Endodermal cell (in vitro differentiated cells): Measurements from ENCODE around the gene CEACAM1. TPM values are rescaled to one million over a fixed set of nuclear protein-coding genes. Genes with fewer than 3 reads are reported as not detected.

Source experiments
- DNase-seq: peaks from one replicate; pipeline ENCODE4 v3.0.0-alpha.2; 2017
- H3K27ac ChIP-seq: 2 replicates; pipeline ENCODE4 v1.5.1; 2013; ENCODE audit warnings: mild to moderate bottlenecking, low read depth, low read length, moderate library complexity
- H3K27me3 ChIP-seq: 2 replicates; pipeline ENCODE4 v1.6.1; 2013; ENCODE audit warnings: mild to moderate bottlenecking, low read length, moderate library complexity; ENCODE audit not compliant: insufficient read depth, control insufficient read depth, poor library complexity, severe bottlenecking
- H3K36me3 ChIP-seq: 2 replicates; pipeline ENCODE4 v1.7.0; 2013; ENCODE audit warnings: mild to moderate bottlenecking, low read length, moderate library complexity; ENCODE audit not compliant: control insufficient read depth, insufficient read depth
- H3K4me1 ChIP-seq: one replicate; pipeline ENCODE4 v1.7.0; 2013; ENCODE audit warnings: low read length; ENCODE audit not compliant: control insufficient read depth, insufficient read depth
- H3K4me3 ChIP-seq: 2 replicates; pipeline ENCODE4 v1.5.1; 2013; ENCODE audit warnings: mild to moderate bottlenecking, low read length, moderate library complexity
- H3K9ac ChIP-seq: 2 replicates; pipeline ENCODE4 v1.6.1; 2013; ENCODE audit warnings: mild to moderate bottlenecking, low read length, moderate library complexity; ENCODE audit not compliant: poor library complexity, severe bottlenecking; ENCODE audit errors: extremely low read depth
- H3K9me3 ChIP-seq: 2 replicates; pipeline ENCODE4 v1.6.1; 2013; ENCODE audit warnings: mild to moderate bottlenecking, low read length, moderate library complexity; ENCODE audit not compliant: control insufficient read depth
- H3K27ac Mint-ChIP-seq: 2 replicates; pipeline ENCODE4 v1.8.0; 2020; ENCODE audit warnings: mixed read lengths
- H3K27me3 Mint-ChIP-seq: 2 replicates; pipeline ENCODE4 v1.8.0; 2021; ENCODE audit warnings: mild to moderate bottlenecking, mixed read lengths; ENCODE audit not compliant: insufficient read depth
- H3K36me3 Mint-ChIP-seq: 2 replicates; pipeline ENCODE4 v1.8.0; 2020; ENCODE audit warnings: low read depth, mixed read lengths
- H3K4me1 Mint-ChIP-seq: 2 replicates; pipeline ENCODE4 v1.8.0; 2020; ENCODE audit warnings: mixed read lengths
- H3K4me3 Mint-ChIP-seq: 2 replicates; pipeline ENCODE4 v1.8.0; 2020; ENCODE audit warnings: mild to moderate bottlenecking, moderate library complexity, mixed read lengths
- H3K9me3 Mint-ChIP-seq: 2 replicates; pipeline ENCODE4 v1.8.0; 2020; ENCODE audit warnings: mild to moderate bottlenecking, mixed read lengths
- WGBS, 2 experiments: methylation state at CpG; one replicate each; pipeline versions ENCODE4 v1.1.5 to v1.1.7; 2013; ENCODE audit warnings: missing lambda C conversion rate in 2 of 2, mixed read lengths in 1 of 2; ENCODE audit not compliant: insufficient coverage in 1 of 2, insufficient read length in 1 of 2; 5-methylcytosine and 5-hydroxymethylcytosine counted together
- total RNA-seq, 2 donors: library from RNA; stranded (reverse); fragmentation: NEBNext Ultra II Directional in 1 of 2; extraction: Animal tissue kit (Norgen Biotek cat#: 25700) in 1 of 2; gene quantifications; 2 replicates in 1 of 2; 3 replicates in 1 of 2; pipeline ENCODE4 v1.2.1, GENCODE V29; 2021
- TF ChIP-seq, protein P1 (sequence below): fragments of 200-600 bp; sonication (generic); conservative IDR thresholded peaks from 2 replicates; pipeline ENCODE4 v1.5.0; 2021; ENCODE audit warnings: antibody characterized with exemption, mild to moderate bottlenecking

Gene CEACAM1
- total RNA-seq, 2 donors from 2014 or later: 1.0 to 1.5 TPM

DNA sequence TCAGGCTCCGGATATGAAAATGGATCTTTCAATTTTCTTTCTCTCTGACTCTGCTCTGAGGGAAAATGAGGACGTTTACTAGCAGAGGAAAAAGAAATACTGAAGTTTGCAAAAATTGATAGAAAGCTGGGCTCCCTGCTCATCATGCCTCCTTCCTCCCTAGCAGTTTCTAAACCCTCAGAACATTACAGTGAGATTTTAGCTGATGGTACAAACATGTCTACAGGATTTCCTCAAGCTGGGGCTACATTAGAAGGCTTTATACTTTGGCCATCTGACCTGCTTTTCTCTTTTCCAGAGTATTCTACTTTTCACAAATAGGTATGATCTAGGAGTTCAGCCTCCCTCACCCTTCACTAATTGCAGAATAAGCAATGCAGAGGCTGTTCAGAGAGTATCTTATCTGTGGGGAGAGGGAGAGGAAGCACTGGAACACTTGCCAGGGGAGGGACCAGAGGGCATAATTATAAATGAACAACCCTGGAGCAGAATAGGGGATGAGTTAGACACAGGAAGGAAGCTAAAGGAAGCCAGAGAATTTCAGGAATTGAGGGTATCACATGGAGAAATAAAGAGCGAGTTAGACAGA is 30.0 kb downstream of the CEACAM1 start:
- no peaks in the 10 kb centered on the region for H3K27me3 ChIP-seq
- no peaks in the 10 kb centered on the region for H3K36me3 ChIP-seq
- TF ChIP-seq, protein P1, sequence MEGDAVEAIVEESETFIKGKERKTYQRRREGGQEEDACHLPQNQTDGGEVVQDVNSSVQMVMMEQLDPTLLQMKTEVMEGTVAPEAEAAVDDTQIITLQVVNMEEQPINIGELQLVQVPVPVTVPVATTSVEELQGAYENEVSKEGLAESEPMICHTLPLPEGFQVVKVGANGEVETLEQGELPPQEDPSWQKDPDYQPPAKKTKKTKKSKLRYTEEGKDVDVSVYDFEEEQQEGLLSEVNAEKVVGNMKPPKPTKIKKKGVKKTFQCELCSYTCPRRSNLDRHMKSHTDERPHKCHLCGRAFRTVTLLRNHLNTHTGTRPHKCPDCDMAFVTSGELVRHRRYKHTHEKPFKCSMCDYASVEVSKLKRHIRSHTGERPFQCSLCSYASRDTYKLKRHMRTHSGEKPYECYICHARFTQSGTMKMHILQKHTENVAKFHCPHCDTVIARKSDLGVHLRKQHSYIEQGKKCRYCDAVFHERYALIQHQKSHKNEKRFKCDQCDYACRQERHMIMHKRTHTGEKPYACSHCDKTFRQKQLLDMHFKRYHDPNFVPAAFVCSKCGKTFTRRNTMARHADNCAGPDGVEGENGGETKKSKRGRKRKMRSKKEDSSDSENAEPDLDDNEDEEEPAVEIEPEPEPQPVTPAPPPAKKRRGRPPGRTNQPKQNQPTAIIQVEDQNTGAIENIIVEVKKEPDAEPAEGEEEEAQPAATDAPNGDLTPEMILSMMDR: no peak
- H3K4me3 Mint-ChIP-seq: no peak overlapping the region
- DNase-seq: no peak
- no peaks in the 10 kb centered on the region for H3K36me3 Mint-ChIP-seq
- H3K9me3 Mint-ChIP-seq: no peaks in the 10 kb centered on the region
- H3K4me1 ChIP-seq: peaks cover 12% of the 10 kb centered on the region
- peaks cover 26% of the 10 kb centered on the region for H3K4me1 Mint-ChIP-seq
- H3K27ac Mint-ChIP-seq: no peak overlapping the region
- no peak overlapping the region for H3K9ac ChIP-seq
- H3K4me3 ChIP-seq: no peak overlapping the region
- H3K27me3 Mint-ChIP-seq: no peaks in the 10 kb centered on the region
- WGBS, 2 experiments: 97 to 100% methylated on average over 2 to 3 of the region's 3 CpGs
- H3K27ac ChIP-seq: no peak overlapping the region
- no peaks in the 10 kb centered on the region for H3K9me3 ChIP-seq

DNA sequence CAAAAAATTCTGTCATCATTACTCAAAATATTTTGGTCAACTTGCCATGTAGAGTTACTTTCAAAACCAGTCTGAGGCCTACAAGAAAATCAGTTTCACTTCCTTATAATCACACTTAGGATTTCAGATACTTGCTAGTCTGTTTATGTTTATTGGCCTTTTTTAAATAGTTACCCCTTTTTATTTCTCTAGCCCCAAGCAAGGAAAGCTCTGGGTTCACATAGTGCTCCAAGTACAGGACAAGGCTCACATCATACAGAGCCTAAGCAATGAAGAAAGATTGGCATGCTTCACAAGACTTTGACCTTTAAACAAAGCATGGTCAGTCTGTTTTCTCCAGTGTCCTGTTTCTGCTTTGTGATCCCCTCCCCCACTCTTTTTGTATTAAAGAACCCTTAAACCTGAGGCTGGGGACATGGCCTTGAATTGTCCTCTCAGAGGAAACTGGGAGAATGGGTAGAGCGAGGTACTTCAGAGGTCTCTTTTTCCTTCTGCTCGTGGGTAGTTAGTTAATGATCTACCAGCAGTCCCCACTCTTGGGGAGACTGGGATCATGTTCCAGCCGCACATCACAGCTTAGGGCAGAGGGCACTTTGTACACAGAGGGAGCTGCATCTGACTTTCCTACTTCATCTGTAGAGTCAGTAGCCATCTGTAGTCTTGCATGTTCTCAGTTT is 30.7 kb downstream of the CEACAM1 start:
- no peak overlapping the region for H3K4me3 ChIP-seq
- no peaks in the 10 kb centered on the region for H3K36me3 Mint-ChIP-seq
- no peak overlapping the region for H3K4me3 Mint-ChIP-seq
- no peaks in the 10 kb centered on the region for H3K36me3 ChIP-seq
- H3K4me1 ChIP-seq: peaks cover 12% of the 10 kb centered on the region
- H3K27ac Mint-ChIP-seq: no peak overlapping the region
- H3K27me3 ChIP-seq: no peaks in the 10 kb centered on the region
- no peaks in the 10 kb centered on the region for H3K9me3 Mint-ChIP-seq
- H3K27me3 Mint-ChIP-seq: no peaks in the 10 kb centered on the region
- no peaks in the 10 kb centered on the region for H3K9me3 ChIP-seq
- TF ChIP-seq, protein P1: no peak
- peaks cover 26% of the 10 kb centered on the region for H3K4me1 Mint-ChIP-seq
- H3K9ac ChIP-seq: no peak overlapping the region
- DNase-seq: no peak
- no peak overlapping the region for H3K27ac ChIP-seq
- 86 to 100% methylated on average over 1 to 3 of the region's 3 CpGs for WGBS, 2 experiments

DNA sequence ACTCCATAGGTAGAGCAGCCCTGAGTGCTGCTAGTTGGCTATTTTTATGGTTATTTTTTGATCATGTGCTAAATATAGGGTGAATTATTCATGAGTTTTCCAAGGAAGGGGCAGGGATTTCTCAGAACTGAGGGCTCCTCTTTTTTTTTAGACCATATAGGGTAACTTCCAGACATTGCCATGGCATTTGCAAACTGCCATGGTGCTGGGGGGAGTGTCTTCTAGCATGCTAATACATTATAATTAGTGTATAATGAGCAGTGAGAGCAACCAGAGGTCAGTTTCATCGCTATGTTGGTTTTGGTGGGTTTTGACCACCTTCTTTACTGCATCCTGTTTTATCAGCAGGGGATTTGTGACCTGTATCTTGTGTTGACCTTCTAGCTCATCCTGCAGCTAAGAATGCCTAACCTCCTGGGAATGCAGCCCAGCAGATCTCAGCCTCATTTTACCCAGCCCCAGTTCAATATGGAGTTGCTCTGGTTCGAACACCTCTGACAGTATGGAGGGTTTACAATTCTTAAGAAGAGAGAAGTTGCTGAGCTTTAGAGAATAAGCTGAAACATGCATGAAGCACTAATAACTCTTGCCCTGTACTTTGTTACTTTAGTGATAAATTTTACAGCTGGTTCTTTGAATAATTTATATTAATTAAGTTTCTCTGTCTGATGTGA is 31.7 kb downstream of the CEACAM1 start:
- H3K4me1 ChIP-seq: peaks cover 12% of the 10 kb centered on the region
- 94 to 100% methylated on average over 1 to 2 of the region's 2 CpGs for WGBS, 2 experiments
- no peaks in the 10 kb centered on the region for H3K27me3 ChIP-seq
- H3K4me3 ChIP-seq: no peak overlapping the region
- H3K27ac Mint-ChIP-seq: no peak overlapping the region
- no peaks in the 10 kb centered on the region for H3K36me3 Mint-ChIP-seq
- no peak overlapping the region for H3K27ac ChIP-seq
- no peak overlapping the region for H3K9ac ChIP-seq
- DNase-seq: no peak
- H3K4me3 Mint-ChIP-seq: no peak overlapping the region
- no peaks in the 10 kb centered on the region for H3K27me3 Mint-ChIP-seq
- TF ChIP-seq, protein P1: no peak
- H3K9me3 Mint-ChIP-seq: no peaks in the 10 kb centered on the region
- no peaks in the 10 kb centered on the region for H3K36me3 ChIP-seq
- peaks cover 26% of the 10 kb centered on the region for H3K4me1 Mint-ChIP-seq
- no peaks in the 10 kb centered on the region for H3K9me3 ChIP-seq
